Cardiac fibroblast (primary cell): ENCODE data around the gene INSC.

ENCODE experiments used
- DNase-seq, 2 donors: peaks; one replicate each; pipeline versions ENCODE4 v3.0.0 to v3.0.0-alpha.2; 2010; ENCODE audit warnings: low read depth in 2 of 2
- H3K4me3 ChIP-seq, 2 donors: replicated peaks in 1 of 2; 1 replicate in 1 of 2; 2 replicates in 1 of 2; pipeline ENCODE4 v1.5.1; 2011; ENCODE audit warnings: low read depth in 2 of 2, low read length in 2 of 2, mild to moderate bottlenecking in 2 of 2, moderate library complexity in 1 of 2
- TF ChIP-seq, protein P1 (sequence below): IDR thresholded peaks from one replicate; pipeline ENCODE4 v1.5.1; 2011; ENCODE audit warnings: low read depth, mild to moderate bottlenecking, low read length, inconsistent platforms

The INSC gene

DNA sequence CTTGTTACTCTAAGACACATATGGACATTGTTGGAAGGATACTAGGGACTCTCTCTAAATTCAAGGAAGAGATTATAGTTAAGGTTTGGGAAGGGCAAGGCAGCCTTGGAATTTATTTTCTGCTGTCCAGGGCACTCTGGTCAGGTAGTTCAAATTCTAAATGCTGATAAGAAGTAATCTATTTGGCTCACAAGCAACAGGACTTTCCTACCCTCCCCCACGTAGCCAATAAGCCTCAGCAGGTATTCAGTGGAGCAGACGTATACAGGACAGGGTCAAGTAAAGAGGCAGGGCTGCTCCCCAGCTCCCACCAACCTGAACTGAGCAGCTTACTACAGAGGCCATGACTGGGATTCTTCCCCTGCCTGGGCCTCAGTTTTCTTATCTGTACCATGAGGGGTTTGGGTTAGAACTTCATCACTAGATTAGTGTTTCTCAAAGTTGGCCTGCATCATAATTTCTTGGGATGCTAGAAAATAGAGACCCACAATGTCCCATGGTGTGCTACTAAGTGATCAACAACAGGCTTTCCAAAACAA, 6.1 kb upstream of the INSC start:
- H3K4me3 ChIP-seq, result no peak overlapping the region
- no peak for DNase-seq
- TF ChIP-seq, protein P1, sequence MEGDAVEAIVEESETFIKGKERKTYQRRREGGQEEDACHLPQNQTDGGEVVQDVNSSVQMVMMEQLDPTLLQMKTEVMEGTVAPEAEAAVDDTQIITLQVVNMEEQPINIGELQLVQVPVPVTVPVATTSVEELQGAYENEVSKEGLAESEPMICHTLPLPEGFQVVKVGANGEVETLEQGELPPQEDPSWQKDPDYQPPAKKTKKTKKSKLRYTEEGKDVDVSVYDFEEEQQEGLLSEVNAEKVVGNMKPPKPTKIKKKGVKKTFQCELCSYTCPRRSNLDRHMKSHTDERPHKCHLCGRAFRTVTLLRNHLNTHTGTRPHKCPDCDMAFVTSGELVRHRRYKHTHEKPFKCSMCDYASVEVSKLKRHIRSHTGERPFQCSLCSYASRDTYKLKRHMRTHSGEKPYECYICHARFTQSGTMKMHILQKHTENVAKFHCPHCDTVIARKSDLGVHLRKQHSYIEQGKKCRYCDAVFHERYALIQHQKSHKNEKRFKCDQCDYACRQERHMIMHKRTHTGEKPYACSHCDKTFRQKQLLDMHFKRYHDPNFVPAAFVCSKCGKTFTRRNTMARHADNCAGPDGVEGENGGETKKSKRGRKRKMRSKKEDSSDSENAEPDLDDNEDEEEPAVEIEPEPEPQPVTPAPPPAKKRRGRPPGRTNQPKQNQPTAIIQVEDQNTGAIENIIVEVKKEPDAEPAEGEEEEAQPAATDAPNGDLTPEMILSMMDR, result no peak

DNA sequence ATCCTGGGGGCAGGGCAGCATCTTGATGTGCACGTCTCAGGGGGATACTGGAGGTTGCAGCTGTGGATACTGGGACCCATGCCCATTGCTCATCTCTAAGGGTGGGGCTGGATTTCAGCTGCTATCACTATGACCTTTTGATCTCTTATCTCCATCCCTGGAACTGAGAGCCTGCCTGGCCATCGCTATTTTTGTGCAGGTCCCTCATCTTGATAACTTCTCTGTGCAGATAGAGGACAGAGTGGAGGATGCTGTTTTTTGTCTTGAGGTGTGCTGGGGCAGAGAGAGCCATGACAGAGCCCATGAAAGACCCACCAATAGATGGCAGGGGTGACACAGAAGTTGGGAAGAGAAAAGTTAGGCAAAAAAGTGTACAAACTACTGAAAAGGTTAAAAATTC, 5.1 kb upstream of the INSC start:
- TF ChIP-seq, protein P1, result no peak
- H3K4me3 ChIP-seq, result no peak overlapping the region
- no peak for DNase-seq

DNA sequence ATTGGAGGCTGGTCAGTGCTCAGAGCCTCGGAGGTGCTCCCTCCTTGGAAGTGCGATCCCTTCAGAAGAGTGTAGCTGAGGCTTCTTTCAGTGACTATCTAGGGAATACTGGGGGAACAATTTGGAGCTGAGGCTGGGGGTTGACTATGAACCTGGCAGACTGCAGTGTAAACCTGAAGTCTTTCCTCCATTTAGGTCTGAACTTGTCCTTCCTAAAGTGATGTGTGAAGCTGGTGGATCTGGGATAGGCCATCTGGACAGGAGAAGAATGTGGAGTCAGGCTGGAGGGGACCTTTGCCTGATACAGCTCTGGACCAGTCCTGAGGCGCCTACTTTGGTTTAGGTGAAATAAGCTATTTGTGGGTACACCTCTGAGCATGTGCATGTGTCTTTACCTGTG, 3.5 kb upstream of the INSC start:
- TF ChIP-seq, protein P1, result no peak
- no peak for DNase-seq

DNA sequence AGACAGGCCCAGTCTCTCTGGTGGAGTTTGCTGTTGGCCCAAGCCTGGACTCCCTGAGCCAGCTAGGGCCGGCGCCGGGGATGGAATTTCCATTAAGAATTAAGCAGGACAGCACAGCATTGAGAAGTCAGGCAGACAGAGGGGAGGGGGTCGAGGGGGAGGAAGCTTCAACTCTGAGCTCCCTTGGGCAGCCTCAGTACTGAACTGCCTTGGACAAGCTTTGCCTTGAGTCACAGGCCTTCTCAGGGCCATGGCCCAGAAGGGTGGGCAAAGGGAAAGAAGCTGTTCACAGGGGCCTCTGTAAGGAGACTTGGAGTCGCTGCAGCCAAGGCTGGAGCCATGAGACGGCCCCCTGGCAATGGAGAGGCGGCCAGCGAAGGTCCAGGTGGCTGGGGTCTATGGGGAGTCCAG, 2.6 kb upstream of the INSC start:
- no peak overlapping the region for H3K4me3 ChIP-seq
- TF ChIP-seq, protein P1, result no peak
- no peak for DNase-seq

More for the DNA sequence above, 3.5 kb upstream of the INSC start:
- no peak overlapping the region for H3K4me3 ChIP-seq

- no peak for DNase-seq
- TF ChIP-seq, protein P1, result no peak
- no peak overlapping the region for H3K4me3 ChIP-seq
Observed at GRCh38 chr11:15113381-15113780, 1.3 kb upstream of the INSC start.

DNA sequence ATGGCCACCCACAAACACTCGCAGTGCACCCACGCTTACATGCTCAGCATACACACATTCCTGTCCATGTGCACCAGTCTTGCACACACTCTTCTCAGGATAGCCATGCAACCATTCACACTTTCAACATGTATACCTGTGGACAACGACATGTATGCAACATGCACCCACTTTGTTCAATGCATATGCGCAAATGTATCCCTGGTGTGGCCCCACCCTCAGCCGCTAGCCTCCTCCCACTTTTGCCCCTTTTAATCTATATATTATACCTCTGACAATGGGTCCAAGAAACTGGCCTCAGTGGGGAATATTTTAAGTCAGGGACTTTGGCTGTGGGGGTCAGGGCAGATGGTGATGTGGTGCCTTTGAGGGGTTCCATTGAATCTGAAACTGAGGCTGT, 963 bp downstream of the INSC start:
- H3K4me3 ChIP-seq, result no peak overlapping the region
- TF ChIP-seq, protein P1, result no peak
- DNase-seq, result no peak

- DNase-seq, result no peak
- no peak overlapping the region for H3K4me3 ChIP-seq
- TF ChIP-seq, protein P1, result no peak
Observed at GRCh38 chr11:15117751-15118150, 3.0 kb downstream of the INSC start.
